Stimulated activated naive CD8-positive, alpha-beta T cell treated with anti-CD3 and anti-CD28 coated beads, Interleukin-15, Interleukin-2, amounts not matched to agents 100 U/mL and 50 U/mL, for 24 hours (primary cell): Measurements from ENCODE around the gene KCNJ9.

Experiments
- ATAC-seq: fragments of 150-1000 bp; cut with Tn5 transposase; one replicate; pipeline ENCODE4 v1.10.0; 2021
- DNase-seq: peaks from one replicate; pipeline ENCODE4 v3.0.0; 2021

The KCNJ9 gene

GRCh38 chr1:160066829-160067745, 14.3 kb upstream of the KCNJ9 start:
- DNase-seq: no peak
- no peak for ATAC-seq

- DNase-seq: no peak
- ATAC-seq: no peak
Measured at GRCh38 chr1:160068225-160068624, 13.1 kb upstream of the KCNJ9 start.

DNA sequence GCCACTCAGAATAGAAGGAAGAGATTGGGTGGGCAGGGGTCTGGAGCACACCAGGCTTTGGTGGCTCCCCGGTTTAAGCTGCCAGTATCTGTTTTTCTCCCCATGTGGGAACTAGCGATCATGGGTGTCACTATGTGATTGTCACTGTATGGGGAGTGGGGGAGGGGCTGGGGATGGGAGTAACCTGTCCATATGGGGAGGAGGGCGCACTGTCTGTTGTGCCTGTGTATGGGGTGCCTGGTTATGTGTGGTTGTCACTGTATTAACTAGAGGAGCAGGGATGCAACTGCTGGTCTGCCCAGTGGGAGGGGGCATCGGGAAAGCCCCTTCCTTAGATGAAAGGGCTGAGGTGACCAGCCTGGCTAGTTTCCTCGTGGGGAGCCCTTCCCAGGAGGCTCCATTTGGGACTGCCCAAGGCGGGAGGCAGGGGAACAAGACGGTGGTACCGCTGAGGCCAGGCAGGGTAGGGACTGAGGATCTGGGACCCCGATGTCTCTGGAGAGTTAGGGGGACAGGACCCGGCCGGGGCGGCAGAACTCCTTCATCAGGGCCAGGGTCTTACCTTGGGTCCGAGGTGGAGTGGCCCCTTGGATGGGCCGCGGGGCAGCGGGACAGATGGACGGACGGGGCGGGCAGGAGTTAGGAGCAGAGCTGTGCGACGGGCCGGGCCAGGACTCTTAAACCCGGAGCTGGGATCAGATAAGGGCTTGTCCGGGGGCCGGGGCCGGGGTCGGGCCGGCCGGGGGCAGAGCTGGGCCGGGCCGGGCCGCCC, 11.7 kb upstream of the KCNJ9 start, which contains the start of gene KCNJ10:
Gene KCNJ10, minus strand, starts transcription at position 701 of the 772 bp plus-strand sequence. CDS start 27,628 bp downstream, outside the sequence.
- ATAC-seq (no peak), DNase-seq (no peak)

- peak; percentile 80 for DNase-seq
Measured at GRCh38 chr1:160070243-160071163, 10.8 kb upstream of the KCNJ9 start.

DNA sequence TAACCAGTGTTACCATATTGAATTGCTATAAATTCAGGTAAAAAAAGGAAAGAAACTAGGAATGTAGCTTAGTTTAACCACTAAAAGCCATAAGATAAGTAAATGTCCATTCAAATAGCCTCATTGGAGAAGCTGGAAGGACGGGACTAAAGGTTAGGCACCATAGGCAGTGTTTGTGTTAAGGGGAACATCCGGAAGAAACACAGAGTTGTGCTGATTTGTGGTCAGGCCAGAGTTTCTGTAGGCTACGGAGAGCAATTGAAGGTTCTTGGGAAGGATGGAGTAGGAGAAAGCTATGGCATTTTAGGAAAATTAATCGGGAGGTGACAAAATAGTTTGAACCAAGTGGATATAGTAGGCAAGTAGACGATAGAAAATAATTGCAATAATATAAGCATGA, 10.0 kb upstream of the KCNJ9 start:
- ATAC-seq (no peak), DNase-seq (no peak)

More at GRCh38 chr1:160070243-160071163, 10.8 kb upstream of the KCNJ9 start:
- ATAC-seq: peak; percentile 87

DNA sequence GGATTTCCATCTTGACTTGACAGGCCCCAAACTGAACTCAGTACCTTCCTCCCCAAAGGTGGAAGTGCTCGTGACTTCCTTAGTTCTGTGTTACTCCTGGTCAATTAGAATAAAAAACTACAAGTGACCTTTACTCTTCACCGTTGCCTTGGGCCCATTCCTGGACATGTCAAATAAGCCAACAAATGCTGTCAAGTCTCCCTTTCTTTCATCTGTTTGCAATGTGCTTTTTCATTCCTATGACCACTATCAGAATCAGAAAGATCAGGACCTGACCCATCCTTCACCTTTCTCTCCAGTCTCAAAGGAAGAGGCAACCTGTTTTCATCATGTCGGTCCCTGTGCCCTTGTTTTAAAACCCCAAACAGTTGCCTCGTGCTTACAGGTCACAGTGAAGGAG, 6.5 kb upstream of the KCNJ9 start:
- no peak for DNase-seq
- no peak for ATAC-seq

DNA sequence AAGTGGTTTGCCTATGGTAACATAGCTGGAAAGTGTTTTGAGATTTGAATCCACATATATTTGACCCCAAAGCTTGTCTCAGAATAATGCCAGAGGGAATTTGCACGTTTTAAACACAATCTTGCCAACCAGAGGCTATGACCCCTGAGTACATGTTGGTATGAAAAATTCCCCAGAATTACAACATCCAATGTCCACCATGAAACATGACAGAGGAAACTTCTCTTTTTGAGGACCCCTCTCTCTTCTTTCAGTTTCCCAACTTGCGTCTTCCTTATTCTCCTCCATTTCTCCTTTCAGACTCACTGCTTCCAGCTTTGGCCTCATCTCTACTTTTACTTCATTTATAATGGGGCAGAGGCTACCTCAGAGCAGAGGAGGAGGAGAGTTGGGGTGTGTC, 5.5 kb upstream of the KCNJ9 start:
- no peak for DNase-seq

DNA sequence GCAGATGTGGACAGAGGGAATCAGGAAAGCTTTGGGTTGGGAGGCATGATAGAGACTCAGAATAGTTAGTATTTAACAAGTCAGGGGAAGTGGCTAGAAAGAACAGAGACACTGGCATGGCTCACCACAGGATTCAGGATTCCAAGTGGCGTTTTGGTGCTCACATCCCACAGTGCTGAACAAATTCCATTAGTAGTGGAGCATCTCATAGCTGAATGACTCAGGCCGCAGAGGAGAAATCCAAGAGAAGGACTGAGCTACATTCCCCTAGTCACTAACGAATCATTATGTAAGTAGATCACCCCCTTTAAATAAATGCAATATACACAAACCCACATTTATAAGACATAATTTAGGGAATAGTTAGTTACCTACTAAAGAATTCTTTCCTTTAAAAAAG, 5.0 kb upstream of the KCNJ9 start:
- DNase-seq: no peak
- no peak for ATAC-seq

More for the DNA sequence above, 5.5 kb upstream of the KCNJ9 start:
- ATAC-seq: no peak

DNA sequence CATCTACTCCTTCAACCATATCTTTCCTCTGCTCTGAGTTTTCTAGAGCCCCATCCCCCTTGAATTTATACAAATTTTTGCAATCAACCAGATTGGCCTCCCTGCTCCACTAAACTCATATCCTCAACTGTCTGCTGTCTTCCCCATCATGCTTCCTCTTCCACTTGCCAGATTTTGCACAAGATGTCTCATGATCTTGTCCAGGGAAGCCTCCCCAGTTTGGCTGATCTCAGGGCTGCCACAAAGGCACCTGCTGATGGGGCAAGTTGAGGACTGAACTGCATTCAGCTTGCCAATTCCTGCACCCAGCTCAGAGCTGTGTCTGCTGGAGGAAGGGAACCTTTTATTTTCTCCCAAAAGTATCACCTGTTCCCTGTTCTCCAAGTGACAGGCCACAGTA, 3.9 kb upstream of the KCNJ9 start:
- ATAC-seq (no peak), DNase-seq (no peak)

GRCh38 chr1:160078512-160079195, 2.7 kb upstream of the KCNJ9 start:
- ATAC-seq (peak; percentile 83), DNase-seq (peak; percentile 76)

DNA sequence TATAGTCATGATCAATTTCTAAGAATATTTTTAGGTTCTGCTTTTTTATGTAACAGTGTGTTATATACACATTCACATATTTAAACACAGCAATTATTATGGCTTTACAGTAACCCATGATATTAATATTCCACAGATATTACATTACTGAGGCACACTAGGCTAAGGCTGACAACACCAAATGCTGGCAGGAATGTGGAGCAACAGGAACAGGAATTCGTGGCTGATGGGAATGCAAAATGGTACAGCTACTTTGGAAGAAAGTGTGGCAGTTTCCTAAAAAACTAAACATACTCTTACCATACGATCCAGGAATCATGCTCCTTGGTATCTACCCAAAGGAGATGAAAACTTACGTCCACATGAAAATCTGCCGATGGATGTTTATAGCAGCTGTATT, 1.9 kb upstream of the KCNJ9 start:
- no peak for DNase-seq
- ATAC-seq: no peak

GRCh38 chr1:160080381-160081100, 797 bp upstream of the KCNJ9 start:
- ATAC-seq (peak; percentile 44), DNase-seq (no peak)

GRCh38 chr1:160082487-160082886, 1.1 kb downstream of the KCNJ9 start:
- DNase-seq (no peak), ATAC-seq (no peak)

DNA sequence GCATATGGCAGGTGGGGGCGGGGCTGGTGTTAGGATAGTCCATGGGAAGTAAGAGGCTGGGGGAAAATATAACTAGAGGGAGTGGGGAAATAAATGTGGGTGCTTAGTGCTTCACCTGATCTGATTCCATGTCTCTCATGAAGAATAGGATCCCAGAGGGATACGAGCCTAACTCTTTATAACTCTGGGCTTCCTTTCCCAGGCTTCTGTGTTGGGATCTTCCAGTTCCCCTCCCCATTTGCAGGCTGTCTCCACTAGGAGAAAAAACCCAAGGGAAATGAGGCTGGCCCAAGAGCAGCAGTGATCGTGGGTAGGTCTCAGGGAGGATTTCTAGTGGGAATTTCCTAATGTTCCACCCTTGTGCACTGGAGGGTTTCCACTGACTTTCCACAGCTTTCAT, 1.6 kb downstream of the KCNJ9 start:
- DNase-seq (no peak), ATAC-seq (no peak)

GRCh38 chr1:160083968-160084770, 2.8 kb downstream of the KCNJ9 start:
- DNase-seq (peak; percentile 79), ATAC-seq (peak; percentile 68)

- ATAC-seq: no peak
- DNase-seq: no peak
Measured at GRCh38 chr1:160084771-160085321, 3.5 kb downstream of the KCNJ9 start.

DNA sequence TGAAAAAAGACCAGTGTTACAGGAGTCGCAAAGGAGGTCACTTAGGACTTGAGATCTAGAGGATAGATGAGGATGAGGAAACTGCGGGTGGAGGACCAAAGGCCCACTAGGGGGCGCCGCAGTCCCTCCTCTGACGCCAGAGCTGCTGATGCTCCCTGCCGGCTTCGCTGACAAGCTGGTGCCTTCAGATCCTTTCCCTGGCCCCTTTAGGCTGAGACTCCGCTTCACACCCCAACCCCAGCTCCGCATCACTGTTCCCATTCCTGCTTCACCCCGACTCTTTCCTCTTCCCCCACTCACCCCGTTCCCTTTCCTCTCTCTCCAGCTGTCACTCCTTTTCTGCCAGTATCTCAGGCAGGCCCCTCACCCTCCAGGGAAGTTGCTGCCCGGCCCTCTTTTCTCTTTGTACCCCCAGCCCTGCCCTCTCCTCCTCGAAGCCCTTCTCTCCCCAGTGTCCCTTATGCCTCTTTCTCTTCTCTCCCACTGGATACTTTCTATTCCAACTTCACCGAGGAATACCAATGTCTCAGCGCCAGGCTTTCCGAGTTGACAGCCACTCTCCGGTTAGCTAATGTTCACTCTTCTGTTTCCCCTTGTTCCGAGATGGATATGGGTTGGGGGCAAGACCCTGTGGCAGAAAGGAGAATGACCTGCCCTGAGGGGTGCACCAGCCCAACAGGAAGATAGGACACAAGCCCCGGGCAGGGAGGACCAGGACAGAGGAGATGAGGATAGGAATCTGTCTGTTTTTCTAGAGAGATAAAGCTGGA, 4.5 kb downstream of the KCNJ9 start:
- ATAC-seq (peak; percentile 56), DNase-seq (peak; percentile 87)

GRCh38 chr1:160086456-160086892, 5.1 kb downstream of the KCNJ9 start:
- DNase-seq (no peak), ATAC-seq (no peak)
